ENCODE measurements around the gene F8A1. TPM values are rescaled to one million over a fixed set of nuclear protein-coding genes. Genes with fewer than 3 reads are reported as not detected.

F8A1 gene
- total RNA-seq, 1 experiment from 2014 or later: 28.8 TPM

GRCh38 chrX:154855256-154855655 is 30.9 kb upstream of the F8A1 start:
- no peaks in the 10 kb centered on the region for H3K9me3 ChIP-seq (ENCODE audit: control insufficient read depth in 1 of 2, insufficient read depth in 1 of 2, low read depth in 1 of 2, low read length in 2 of 2)
- CTCF ChIA-PET: no interaction called here
- no TSS peak for BruUV-seq (replicated peaks)

More at GRCh38 chrX:154855256-154855655, 30.9 kb upstream of the F8A1 start:
- Histone ChIP-seq H4K20me1 (ENCODE audit: insufficient read depth) (no peaks in the 10 kb centered on the region), H3K9me2 (ENCODE audit: insufficient read depth) (no peaks in the 10 kb centered on the region), H3K27ac (ENCODE audit: low read depth, low read length) (no peak overlapping the region), H3K9ac (ENCODE audit: low read length) (no peak overlapping the region), H3K4me1 (ENCODE audit: control insufficient read depth in 1 of 2, insufficient read depth in 2 of 2, low read length in 2 of 2) (no peaks in the 10 kb centered on the region), H2AFZ (ENCODE audit: low read depth, low read length, poor library complexity, severe bottlenecking) (no peak overlapping the region), H3K79me2 (ENCODE audit: insufficient read depth, low read length) (no peaks in the 10 kb centered on the region), H3K27me3 (ENCODE audit: insufficient read depth, low read length) (no peaks in the 10 kb centered on the region), H3K4me2 (ENCODE audit: low read length) (no peak overlapping the region), H3K36me3 (ENCODE audit: control insufficient read depth in 1 of 2, insufficient read depth in 2 of 2, low read length in 2 of 2) (no peaks in the 10 kb centered on the region), H3K4me3 (replicated peaks in 1 of 2; ENCODE audit: low read depth in 1 of 2, low read length in 2 of 2) (no peak overlapping the region)
- POLR2A ChIA-PET: no interaction called here
- intact Hi-C loops (cut with micrococcal nuclease): no loop called here
- RAD21 ChIA-PET (ENCODE audit: low non-redundant PET in 1 of 2, low total read pairs in 2 of 2, uncharacterized antibody in 2 of 2, unreplicated experiment in 2 of 2): no interaction called here
- no peak for ATAC-seq
- TF ChIP-seq SIN3A (IDR thresholded peaks at IDR 0.05; ENCODE audit: low read depth) (no peak), YY1 (IDR thresholded peaks at IDR 0.05; ENCODE audit: extremely low read depth, insufficient replicate concordance, low read depth, low read length) (no peak), CEBPB (IDR thresholded peaks at IDR 0.05; ENCODE audit: low read depth) (no peak), ELF1 (IDR thresholded peaks at IDR 0.05; ENCODE audit: borderline replicate concordance, low read depth) (no peak), RAD21 (IDR thresholded peaks at IDR 0.05; ENCODE audit: low read depth) (no peak), ATF3 (IDR thresholded peaks at IDR 0.05) (no peak), SP1 (IDR thresholded peaks at IDR 0.05; ENCODE audit: low read depth) (no peak), ZFX (IDR thresholded peaks at IDR 0.05) (no peak), ZNF274 (IDR thresholded peaks at IDR 0.05; ENCODE audit: low read depth, low read length) (no peak), REST (IDR thresholded peaks at IDR 0.05; ENCODE audit: low read depth) (no peak), EGR1 (IDR thresholded peaks at IDR 0.05; ENCODE audit: low read depth) (no peak), MAX (IDR thresholded peaks at IDR 0.05) (no peak), TCF7L2 (IDR thresholded peaks at IDR 0.05; ENCODE audit: borderline replicate concordance, extremely low read depth, insufficient read depth, insufficient read length) (no peak), SRF (IDR thresholded peaks at IDR 0.05; ENCODE audit: low read depth) (no peak)
- TF ChIP-seq, protein P1, sequence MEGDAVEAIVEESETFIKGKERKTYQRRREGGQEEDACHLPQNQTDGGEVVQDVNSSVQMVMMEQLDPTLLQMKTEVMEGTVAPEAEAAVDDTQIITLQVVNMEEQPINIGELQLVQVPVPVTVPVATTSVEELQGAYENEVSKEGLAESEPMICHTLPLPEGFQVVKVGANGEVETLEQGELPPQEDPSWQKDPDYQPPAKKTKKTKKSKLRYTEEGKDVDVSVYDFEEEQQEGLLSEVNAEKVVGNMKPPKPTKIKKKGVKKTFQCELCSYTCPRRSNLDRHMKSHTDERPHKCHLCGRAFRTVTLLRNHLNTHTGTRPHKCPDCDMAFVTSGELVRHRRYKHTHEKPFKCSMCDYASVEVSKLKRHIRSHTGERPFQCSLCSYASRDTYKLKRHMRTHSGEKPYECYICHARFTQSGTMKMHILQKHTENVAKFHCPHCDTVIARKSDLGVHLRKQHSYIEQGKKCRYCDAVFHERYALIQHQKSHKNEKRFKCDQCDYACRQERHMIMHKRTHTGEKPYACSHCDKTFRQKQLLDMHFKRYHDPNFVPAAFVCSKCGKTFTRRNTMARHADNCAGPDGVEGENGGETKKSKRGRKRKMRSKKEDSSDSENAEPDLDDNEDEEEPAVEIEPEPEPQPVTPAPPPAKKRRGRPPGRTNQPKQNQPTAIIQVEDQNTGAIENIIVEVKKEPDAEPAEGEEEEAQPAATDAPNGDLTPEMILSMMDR (IDR thresholded peaks at IDR 0.05 in 2 of 3, conservative IDR thresholded peaks at IDR 0.05 in 1 of 3; ENCODE audit: borderline replicate concordance in 1 of 3, insufficient read depth in 1 of 3, low read depth in 2 of 3, low read length in 2 of 3): no peak
- DNase-seq (ENCODE audit: low read depth, low spot score): no peak
